ENCODE results near the gene TCERG1.

Gene TCERG1

GRCh38 chr5:146490089-146490843 lies 43.1 kb downstream of the TCERG1 start:
- no peak overlapping the region for H4K8ac ChIP-seq (ENCODE audit: low read length)
- 100% methylated on average over 2 of the region's 3 CpGs for WGBS
- peaks cover 6% of the 10 kb centered on the region for H3K79me1 ChIP-seq (replicated peaks; ENCODE audit: low read length, poor library complexity, severe bottlenecking)
- no peak overlapping the region for H3K23ac ChIP-seq (ENCODE audit: low read length in 2 of 2)
- H3K27ac ChIP-seq (ENCODE audit: low read length, poor library complexity, severe bottlenecking) = no peak overlapping the region
- no peak overlapping the region for H3K14ac ChIP-seq (ENCODE audit: low read length in 2 of 2)
- no peak overlapping the region for H4K91ac ChIP-seq (ENCODE audit: low read length)
- no peak overlapping the region for H3K4ac ChIP-seq (ENCODE audit: low read depth in 1 of 2, low read length in 2 of 2)
- no peak overlapping the region for H3K18ac ChIP-seq (ENCODE audit: low read depth in 1 of 2, low read length in 2 of 2)
- no peak overlapping the region for H2BK5ac ChIP-seq (ENCODE audit: low read depth, low read length, poor library complexity, severe bottlenecking)
- no peak overlapping the region for H2AFZ ChIP-seq (ENCODE audit: low read depth, low read length)
- H2BK12ac ChIP-seq (ENCODE audit: low read length in 2 of 2) = no peak overlapping the region
- H3K4me1 ChIP-seq (ENCODE audit: control insufficient read depth, insufficient read depth, low read depth, low read length) = no peaks in the 10 kb centered on the region
- H3K9me3 ChIP-seq (ENCODE audit: control insufficient read depth, low read length) = no peaks in the 10 kb centered on the region
- no peaks in the 10 kb centered on the region for H3K27me3 ChIP-seq (ENCODE audit: control insufficient read depth in 1 of 2, insufficient read depth in 1 of 2, low read length in 2 of 2)
- H2BK15ac ChIP-seq (ENCODE audit: low read depth, poor library complexity, severe bottlenecking) = no peak overlapping the region
- DNase-seq = no peak
- no peak overlapping the region for H3K4me3 ChIP-seq (ENCODE audit: insufficient read depth in 1 of 2, low read depth in 1 of 2, low read length in 2 of 2)
- H3K36me3 ChIP-seq (ENCODE audit: control insufficient read depth in 1 of 2, insufficient read depth in 2 of 2, low read depth in 1 of 2, low read length in 2 of 2) = peaks cover 10 to 76% of the 10 kb centered on the region in 2 experiments
- no peak overlapping the region for H3K4me2 ChIP-seq (ENCODE audit: low read length, poor library complexity, severe bottlenecking)
- no peak overlapping the region for H2AK5ac ChIP-seq (ENCODE audit: low read length, severe bottlenecking)
- no peak overlapping the region for H2BK120ac ChIP-seq (ENCODE audit: low read depth, low read length)
- H3K9ac ChIP-seq (ENCODE audit: low read length) = no peak overlapping the region

- H2BK120ac ChIP-seq (ENCODE audit: low read depth, low read length) = no peak overlapping the region
- peaks cover 7 to 60% of the 10 kb centered on the region in 2 experiments for H3K36me3 ChIP-seq (ENCODE audit: control insufficient read depth in 1 of 2, insufficient read depth in 2 of 2, low read depth in 1 of 2, low read length in 2 of 2)
- no peaks in the 10 kb centered on the region for H3K9me3 ChIP-seq (ENCODE audit: control insufficient read depth, low read length)
- H2BK12ac ChIP-seq (ENCODE audit: low read length in 2 of 2) = no peak overlapping the region
- no peak overlapping the region for H3K4ac ChIP-seq (ENCODE audit: low read depth in 1 of 2, low read length in 2 of 2)
- no peak overlapping the region for H4K8ac ChIP-seq (ENCODE audit: low read length)
- no peak overlapping the region for H2AFZ ChIP-seq (ENCODE audit: low read depth, low read length)
- no peak overlapping the region for H3K27ac ChIP-seq (ENCODE audit: low read length, poor library complexity, severe bottlenecking)
- H4K91ac ChIP-seq (ENCODE audit: low read length) = no peak overlapping the region
- DNase-seq = no peak
- H3K27me3 ChIP-seq (ENCODE audit: control insufficient read depth in 1 of 2, insufficient read depth in 1 of 2, low read length in 2 of 2) = no peaks in the 10 kb centered on the region
- H3K9ac ChIP-seq (ENCODE audit: low read length) = no peak overlapping the region
- H3K79me1 ChIP-seq (replicated peaks; ENCODE audit: low read length, poor library complexity, severe bottlenecking) = peaks cover 16% of the 10 kb centered on the region
- H3K4me3 ChIP-seq (ENCODE audit: insufficient read depth in 1 of 2, low read depth in 1 of 2, low read length in 2 of 2) = no peak overlapping the region
- no peak overlapping the region for H2AK5ac ChIP-seq (ENCODE audit: low read length, severe bottlenecking)
- no peak overlapping the region for H3K14ac ChIP-seq (ENCODE audit: low read length in 2 of 2)
- 100% methylated on average over 1 of the region's 2 CpGs for WGBS
- H3K4me2 ChIP-seq (ENCODE audit: low read length, poor library complexity, severe bottlenecking) = no peak overlapping the region
- H2BK5ac ChIP-seq (ENCODE audit: low read depth, low read length, poor library complexity, severe bottlenecking) = no peak overlapping the region
- H2BK15ac ChIP-seq (ENCODE audit: low read depth, poor library complexity, severe bottlenecking) = no peak overlapping the region
- H3K4me1 ChIP-seq (ENCODE audit: control insufficient read depth, insufficient read depth, low read depth, low read length) = no peaks in the 10 kb centered on the region
- no peak overlapping the region for H3K23ac ChIP-seq (ENCODE audit: low read length in 2 of 2)
- no peak overlapping the region for H3K18ac ChIP-seq (ENCODE audit: low read depth in 1 of 2, low read length in 2 of 2)
Measured at GRCh38 chr5:146494656-146495055, 47.5 kb downstream of the TCERG1 start.

- Histone ChIP-seq H3K4me2 (ENCODE audit: low read length, poor library complexity, severe bottlenecking) (no peak overlapping the region), H2BK12ac (ENCODE audit: low read length in 2 of 2) (no peak overlapping the region), H3K4ac (ENCODE audit: low read depth in 1 of 2, low read length in 2 of 2) (no peak overlapping the region), H2BK5ac (ENCODE audit: low read depth, low read length, poor library complexity, severe bottlenecking) (no peak overlapping the region), H2AK5ac (ENCODE audit: low read length, severe bottlenecking) (no peak overlapping the region), H3K36me3 (ENCODE audit: control insufficient read depth in 1 of 2, insufficient read depth in 2 of 2, low read depth in 1 of 2, low read length in 2 of 2) (peaks cover 4 to 59% of the 10 kb centered on the region in 2 experiments), H3K27ac (ENCODE audit: low read length, poor library complexity, severe bottlenecking) (no peak overlapping the region), H4K8ac (ENCODE audit: low read length) (no peak overlapping the region), H3K23ac (ENCODE audit: low read length in 2 of 2) (no peak overlapping the region), H3K9me3 (ENCODE audit: control insufficient read depth, low read length) (no peaks in the 10 kb centered on the region), H3K27me3 (ENCODE audit: control insufficient read depth in 1 of 2, insufficient read depth in 1 of 2, low read length in 2 of 2) (no peaks in the 10 kb centered on the region), H4K91ac (ENCODE audit: low read length) (no peak overlapping the region), H2BK120ac (ENCODE audit: low read depth, low read length) (no peak overlapping the region), H3K4me1 (ENCODE audit: control insufficient read depth, insufficient read depth, low read depth, low read length) (no peaks in the 10 kb centered on the region), H3K14ac (ENCODE audit: low read length in 2 of 2) (no peak overlapping the region), H3K79me1 (replicated peaks; ENCODE audit: low read length, poor library complexity, severe bottlenecking) (peaks cover 17% of the 10 kb centered on the region), H3K9ac (ENCODE audit: low read length) (no peak overlapping the region), H2AFZ (ENCODE audit: low read depth, low read length) (no peak overlapping the region), H2BK15ac (ENCODE audit: low read depth, poor library complexity, severe bottlenecking) (no peak overlapping the region), H3K18ac (ENCODE audit: low read depth in 1 of 2, low read length in 2 of 2) (no peak overlapping the region), H3K4me3 (ENCODE audit: insufficient read depth in 1 of 2, low read depth in 1 of 2, low read length in 2 of 2) (no peak overlapping the region)
- WGBS = 100% methylated on average over 4 of the region's 4 CpGs
- DNase-seq = no peak
Measured at GRCh38 chr5:146499680-146500079, 52.5 kb downstream of the TCERG1 start.

GRCh38 chr5:146507428-146507827 lies 60.3 kb downstream of the TCERG1 start:
- Histone ChIP-seq H4K8ac (ENCODE audit: low read length) (no peak overlapping the region), H3K27me3 (ENCODE audit: control insufficient read depth in 1 of 2, insufficient read depth in 1 of 2, low read length in 2 of 2) (no peaks in the 10 kb centered on the region), H3K4ac (ENCODE audit: low read depth in 1 of 2, low read length in 2 of 2) (no peak overlapping the region), H3K4me1 (ENCODE audit: control insufficient read depth, insufficient read depth, low read depth, low read length) (no peaks in the 10 kb centered on the region), H2BK15ac (ENCODE audit: low read depth, poor library complexity, severe bottlenecking) (no peak overlapping the region), H2BK120ac (ENCODE audit: low read depth, low read length) (no peak overlapping the region), H3K36me3 (ENCODE audit: control insufficient read depth in 1 of 2, insufficient read depth in 2 of 2, low read depth in 1 of 2, low read length in 2 of 2) (peaks cover 12 to 89% of the 10 kb centered on the region in 2 experiments), H3K18ac (ENCODE audit: low read depth in 1 of 2, low read length in 2 of 2) (no peak overlapping the region), H2BK12ac (ENCODE audit: low read length in 2 of 2) (no peak overlapping the region), H3K4me2 (ENCODE audit: low read length, poor library complexity, severe bottlenecking) (no peak overlapping the region), H3K9me3 (ENCODE audit: control insufficient read depth, low read length) (no peaks in the 10 kb centered on the region), H2AFZ (ENCODE audit: low read depth, low read length) (no peak overlapping the region), H2BK5ac (ENCODE audit: low read depth, low read length, poor library complexity, severe bottlenecking) (no peak overlapping the region), H3K23ac (ENCODE audit: low read length in 2 of 2) (no peak overlapping the region), H3K9ac (ENCODE audit: low read length) (no peak overlapping the region), H4K91ac (ENCODE audit: low read length) (no peak overlapping the region), H3K27ac (ENCODE audit: low read length, poor library complexity, severe bottlenecking) (no peak overlapping the region), H3K79me1 (replicated peaks; ENCODE audit: low read length, poor library complexity, severe bottlenecking) (peaks cover 11% of the 10 kb centered on the region), H3K4me3 (ENCODE audit: insufficient read depth in 1 of 2, low read depth in 1 of 2, low read length in 2 of 2) (no peak overlapping the region), H2AK5ac (ENCODE audit: low read length, severe bottlenecking) (no peak overlapping the region), H3K14ac (ENCODE audit: low read length in 2 of 2) (no peak overlapping the region)
- WGBS = 97% methylated on average over 5 of the region's 5 CpGs
- no peak for DNase-seq

Measured in mesenchymal stem cell (in vitro differentiated cells and primary cell).